BJ (cell line): ENCODE data around the gene RFTN1. TPM values are rescaled to one million over a fixed set of nuclear protein-coding genes. Genes with fewer than 3 reads are reported as not detected.

Source experiments
- CTCF ChIA-PET: fragments of 350-600 bp; formaldehyde crosslinking; extraction: SDS; loops from one replicate; lab custom pipeline; 2021; ENCODE audit warnings: antibody characterized with exemption, inconsistent platforms; lab: Yijun Ruan, JAX
- POLR2A ChIA-PET: fragments of 300-600 bp; sonication (Branson Sonifier 250); formaldehyde crosslinking; extraction: SDS; loops from one replicate; lab custom pipeline; 2021; ENCODE audit warnings: antibody characterized with exemption; lab: Charles Lee
- DNase-seq: peaks from one replicate; pipeline ENCODE4 v3.0.0-alpha.2; 2011; ENCODE audit warnings: low read depth
- H3K27me3 ChIP-seq: 2 replicates; pipeline ENCODE4 v1.6.0; 2011; ENCODE audit warnings: low read length; ENCODE audit not compliant: control insufficient read depth, insufficient read depth
- H3K36me3 ChIP-seq: 2 replicates; pipeline ENCODE4 v1.5.1; 2011; ENCODE audit warnings: low read length; ENCODE audit not compliant: control insufficient read depth, insufficient read depth
- H3K4me3 ChIP-seq: 2 replicates; pipeline ENCODE4 v1.5.1; 2011; ENCODE audit warnings: low read depth, mild to moderate bottlenecking, control low read depth, low read length
- polyA plus RNA-seq: library from polyadenylated mRNA; depleted of rRNA; stranded (reverse); fragments of >200 nt; gene quantifications from 2 replicates; pipeline ENCODE4 v1.2.3, GENCODE V29; 2011
- TF ChIP-seq, protein P1 (sequence below): IDR thresholded peaks from 2 replicates; pipeline ENCODE4 v1.5.1; 2011; ENCODE audit warnings: low read depth, mild to moderate bottlenecking, control low read depth, inconsistent platforms, low read length, moderate library complexity; ENCODE audit not compliant: insufficient read depth

The RFTN1 gene
- polyA plus RNA-seq, 1 experiment, result 49.0 TPM

DNA sequence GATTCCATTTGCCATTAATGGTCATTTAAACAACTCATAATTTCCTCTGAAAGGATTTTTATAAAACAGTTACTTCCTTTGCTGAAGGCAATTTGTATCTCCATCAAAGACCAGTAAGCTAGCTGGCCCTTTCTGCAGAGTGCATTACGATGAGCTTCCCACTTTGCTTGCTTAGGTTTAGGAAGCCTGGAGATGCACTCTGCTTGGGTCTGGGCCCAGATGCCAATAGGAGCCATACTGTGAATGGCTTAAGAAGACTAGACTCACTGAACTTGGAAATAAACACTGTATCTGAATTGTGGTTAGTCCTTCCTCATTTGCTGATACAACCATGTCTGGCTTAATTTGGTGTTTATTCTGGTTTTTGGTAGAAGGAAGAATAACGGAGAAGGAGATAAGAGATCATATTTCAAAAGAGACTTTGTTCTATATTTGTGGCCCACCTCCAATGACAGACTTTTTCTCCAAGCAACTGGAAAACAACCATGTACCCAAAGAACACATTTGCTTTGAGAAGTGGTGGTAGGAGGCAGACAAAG is 210.4 kb downstream of the RFTN1 start:
- TF ChIP-seq, protein P1, sequence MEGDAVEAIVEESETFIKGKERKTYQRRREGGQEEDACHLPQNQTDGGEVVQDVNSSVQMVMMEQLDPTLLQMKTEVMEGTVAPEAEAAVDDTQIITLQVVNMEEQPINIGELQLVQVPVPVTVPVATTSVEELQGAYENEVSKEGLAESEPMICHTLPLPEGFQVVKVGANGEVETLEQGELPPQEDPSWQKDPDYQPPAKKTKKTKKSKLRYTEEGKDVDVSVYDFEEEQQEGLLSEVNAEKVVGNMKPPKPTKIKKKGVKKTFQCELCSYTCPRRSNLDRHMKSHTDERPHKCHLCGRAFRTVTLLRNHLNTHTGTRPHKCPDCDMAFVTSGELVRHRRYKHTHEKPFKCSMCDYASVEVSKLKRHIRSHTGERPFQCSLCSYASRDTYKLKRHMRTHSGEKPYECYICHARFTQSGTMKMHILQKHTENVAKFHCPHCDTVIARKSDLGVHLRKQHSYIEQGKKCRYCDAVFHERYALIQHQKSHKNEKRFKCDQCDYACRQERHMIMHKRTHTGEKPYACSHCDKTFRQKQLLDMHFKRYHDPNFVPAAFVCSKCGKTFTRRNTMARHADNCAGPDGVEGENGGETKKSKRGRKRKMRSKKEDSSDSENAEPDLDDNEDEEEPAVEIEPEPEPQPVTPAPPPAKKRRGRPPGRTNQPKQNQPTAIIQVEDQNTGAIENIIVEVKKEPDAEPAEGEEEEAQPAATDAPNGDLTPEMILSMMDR, result no peak
- Histone ChIP-seq H3K36me3 (no peaks in the 10 kb centered on the region; the same call in 1 of the 2 replicates), H3K4me3 (no peak overlapping the region), H3K27me3 (no peaks in the 10 kb centered on the region)
- POLR2A ChIA-PET, result no interaction called here
- CTCF ChIA-PET, result interaction anchor here (0.8 to 2.3 kb wide), 4 partner anchors 15 to 214 kb away, joined by 3 to 6 read pairs (median 4); no protein-coding TSS in a partner anchor
- no peak for DNase-seq

DNA sequence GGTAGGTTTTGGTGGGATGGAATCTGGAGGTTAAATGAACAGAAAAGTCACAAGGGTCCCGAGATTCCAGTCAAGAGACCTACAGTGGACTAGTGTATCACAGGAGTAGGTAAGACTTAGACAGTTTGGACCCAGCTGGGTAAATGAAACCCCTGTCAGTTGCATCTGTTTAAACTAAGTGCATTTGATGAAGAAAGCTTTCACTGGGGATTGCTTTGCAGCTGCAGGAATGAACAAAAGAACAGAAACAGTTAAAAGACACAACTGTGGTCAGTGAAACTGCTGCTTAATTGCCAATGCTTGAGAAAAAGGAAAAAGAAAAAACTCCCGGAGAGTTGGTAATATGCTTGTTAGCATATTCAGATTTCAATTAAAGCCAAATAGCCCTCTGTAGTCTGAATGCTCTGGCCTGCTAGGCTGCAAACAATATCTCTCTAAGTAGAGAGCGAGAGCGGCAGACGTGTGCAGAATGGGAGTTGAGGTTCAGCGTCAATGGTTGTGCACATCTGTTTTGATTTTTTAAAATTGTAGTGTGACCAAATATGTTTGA is 211.3 kb downstream of the RFTN1 start:
- ChIA-PET CTCF (interaction anchor here (1.0 to 1.5 kb wide), 2 partner anchors 33 to 217 kb away, joined by 3 to 4 read pairs; no protein-coding TSS in a partner anchor), POLR2A (no interaction called here)
- Histone ChIP-seq H3K27me3 (no peaks in the 10 kb centered on the region), H3K36me3 (no peaks in the 10 kb centered on the region; the same call in 1 of the 2 replicates), H3K4me3 (no peak overlapping the region)
- DNase-seq, result no peak
- TF ChIP-seq, protein P1, result no peak

DNA sequence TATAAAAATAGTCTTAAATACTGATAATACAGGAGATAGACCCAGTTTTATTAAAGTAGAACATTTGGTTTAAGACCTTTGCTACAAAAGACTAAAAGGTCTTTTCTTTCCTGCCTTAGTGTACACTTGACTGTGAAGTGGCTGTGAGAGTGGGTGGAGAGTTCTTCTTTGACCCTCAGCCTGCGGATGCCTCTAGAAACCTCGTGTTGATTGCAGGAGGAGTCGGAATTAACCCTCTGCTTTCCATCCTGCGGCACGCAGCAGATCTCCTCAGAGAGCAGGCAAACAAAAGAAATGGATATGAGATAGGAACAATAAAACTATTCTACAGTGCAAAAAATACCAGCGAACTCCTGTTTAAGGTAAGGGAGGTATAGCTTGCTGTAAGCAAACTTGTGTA is 212.0 kb downstream of the RFTN1 start:
- no peak overlapping the region for H3K4me3 ChIP-seq
- no peak for DNase-seq
- TF ChIP-seq, protein P1, result no peak
- no peaks in the 10 kb centered on the region for H3K27me3 ChIP-seq
- POLR2A ChIA-PET, result no interaction called here
- H3K36me3 ChIP-seq, result no peaks in the 10 kb centered on the region; the same call in 1 of the 2 replicates
- CTCF ChIA-PET, result interaction anchor here (1.0 to 1.8 kb wide), 3 partner anchors 10 to 217 kb away, joined by 3 to 5 read pairs (median 4); no protein-coding TSS in a partner anchor

DNA sequence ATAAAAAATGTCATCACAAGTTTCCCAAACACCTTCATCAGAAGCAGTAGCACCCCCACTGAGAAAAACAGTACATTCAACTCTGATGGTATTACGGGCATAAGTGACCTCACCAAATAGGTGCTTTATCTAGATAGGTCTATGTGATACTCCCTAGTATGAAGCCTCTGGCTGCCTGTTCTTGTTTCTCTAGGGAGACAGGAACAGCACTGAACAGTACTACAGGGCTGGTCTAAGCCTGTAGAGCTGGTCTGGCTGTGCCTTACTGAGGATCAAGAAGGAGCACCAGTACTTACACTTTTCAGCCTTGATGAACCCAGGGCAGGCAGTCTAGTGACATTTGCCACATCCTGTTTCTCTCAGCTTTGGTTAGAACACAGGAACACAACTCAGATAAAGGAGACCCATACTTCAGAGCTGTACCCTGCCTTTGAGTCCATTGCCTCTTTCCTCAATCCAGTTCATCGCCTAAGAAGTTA is 212.6 kb downstream of the RFTN1 start:
- Histone ChIP-seq H3K36me3 (peaks cover under 1% of the 10 kb centered on the region; the same call in 1 of the 2 replicates), H3K27me3 (no peaks in the 10 kb centered on the region), H3K4me3 (no peak overlapping the region)
- DNase-seq, result no peak
- TF ChIP-seq, protein P1, result no peak
- ChIA-PET CTCF (interaction anchor here (0.9 to 1.8 kb wide), 4 partner anchors 10 to 35 kb away, joined by 3 to 5 read pairs (median 4); no protein-coding TSS in a partner anchor), POLR2A (no interaction called here)

DNA sequence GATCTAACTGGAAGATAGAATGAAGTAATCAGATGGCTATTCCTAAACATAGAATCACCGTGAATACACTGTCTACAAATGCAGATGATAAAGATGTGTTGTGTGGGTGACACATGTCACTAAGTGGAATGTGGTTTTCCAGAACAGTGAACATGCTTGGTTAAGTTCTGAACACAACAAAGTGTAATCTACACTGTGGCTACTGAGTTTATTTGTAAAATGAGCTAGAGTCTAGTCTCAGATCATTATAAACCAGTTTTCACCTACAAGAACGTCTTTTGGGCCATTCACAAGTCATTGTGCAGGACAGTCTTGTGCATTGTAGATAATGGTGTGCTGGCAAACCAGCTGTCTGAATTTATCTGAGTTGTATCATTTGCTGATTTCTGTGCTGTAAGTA is 213.2 kb downstream of the RFTN1 start:
- Histone ChIP-seq H3K27me3 (no peaks in the 10 kb centered on the region), H3K4me3 (no peak overlapping the region), H3K36me3 (peaks cover 1% of the 10 kb centered on the region; the same call in 1 of the 2 replicates)
- no peak for DNase-seq
- ChIA-PET POLR2A (no interaction called here), CTCF (interaction anchor here (0.9 to 1.8 kb wide), 3 partner anchors 10 to 34 kb away, joined by 4 to 5 read pairs (median 4); no protein-coding TSS in a partner anchor)
- TF ChIP-seq, protein P1, result no peak
